Ovary (tissue), 3 donors: Measurements from ENCODE around the gene NBPF3.

Experiments used
- EP300 ChIP-seq: sonication (generic); formaldehyde crosslinking; IDR thresholded peaks from one replicate; pipeline ENCODE4 v1.6.1; 2017; ENCODE audit warnings: antibody characterized with exemption
- POLR2A ChIP-seq: fragments of 450-650 bp; IDR thresholded peaks from one replicate; pipeline ENCODE4 v1.6.1; 2017; ENCODE audit warnings: antibody characterized with exemption, mild to moderate bottlenecking, moderate library complexity
- TF ChIP-seq, protein P1 (sequence below), 3 donors: fragments of 450-650 bp in 2 of 3; fragments of 200-600 bp in 1 of 3; IDR thresholded peaks; one replicate each; pipeline versions ENCODE4 v1.5.1 to v1.8.0; 2016 to 2022; ENCODE audit warnings: antibody characterized with exemption in 3 of 3, mild to moderate bottlenecking in 1 of 3
- donor health status: DM: no; HTN: no; CAD: no.

DNA sequence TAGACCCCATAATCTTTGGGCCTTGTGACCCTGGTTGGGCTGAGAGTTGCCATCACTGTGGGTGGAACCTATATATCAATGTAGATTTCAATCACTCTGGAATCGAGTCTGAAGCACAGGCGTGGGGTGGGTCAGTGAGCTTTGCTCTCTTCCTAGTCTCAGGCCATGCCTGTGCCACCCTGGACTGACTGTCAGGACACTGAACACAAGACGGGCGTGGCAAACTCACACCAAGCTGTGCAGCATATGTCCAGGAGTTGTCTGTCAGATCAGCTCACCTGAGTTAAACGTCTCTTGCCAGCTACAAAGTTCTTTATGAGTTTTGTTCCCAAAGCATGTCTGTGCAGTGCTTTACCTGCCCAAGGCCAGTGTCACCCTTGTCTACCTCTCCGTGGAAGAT, 38.4 kb downstream of the NBPF3 start:
- no peak for TF ChIP-seq EP300
- TF ChIP-seq, protein P1, sequence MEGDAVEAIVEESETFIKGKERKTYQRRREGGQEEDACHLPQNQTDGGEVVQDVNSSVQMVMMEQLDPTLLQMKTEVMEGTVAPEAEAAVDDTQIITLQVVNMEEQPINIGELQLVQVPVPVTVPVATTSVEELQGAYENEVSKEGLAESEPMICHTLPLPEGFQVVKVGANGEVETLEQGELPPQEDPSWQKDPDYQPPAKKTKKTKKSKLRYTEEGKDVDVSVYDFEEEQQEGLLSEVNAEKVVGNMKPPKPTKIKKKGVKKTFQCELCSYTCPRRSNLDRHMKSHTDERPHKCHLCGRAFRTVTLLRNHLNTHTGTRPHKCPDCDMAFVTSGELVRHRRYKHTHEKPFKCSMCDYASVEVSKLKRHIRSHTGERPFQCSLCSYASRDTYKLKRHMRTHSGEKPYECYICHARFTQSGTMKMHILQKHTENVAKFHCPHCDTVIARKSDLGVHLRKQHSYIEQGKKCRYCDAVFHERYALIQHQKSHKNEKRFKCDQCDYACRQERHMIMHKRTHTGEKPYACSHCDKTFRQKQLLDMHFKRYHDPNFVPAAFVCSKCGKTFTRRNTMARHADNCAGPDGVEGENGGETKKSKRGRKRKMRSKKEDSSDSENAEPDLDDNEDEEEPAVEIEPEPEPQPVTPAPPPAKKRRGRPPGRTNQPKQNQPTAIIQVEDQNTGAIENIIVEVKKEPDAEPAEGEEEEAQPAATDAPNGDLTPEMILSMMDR (IDR thresholded peaks at IDR 0.05), result no peak
- no peak for TF ChIP-seq POLR2A
